A549 (cell line): ENCODE results near the gene MGMT. TPM values are rescaled to one million over a fixed set of nuclear protein-coding genes. Genes with fewer than 3 reads are reported as not detected.

Experiments used
- ATAC-seq, 2 experiments: fragments of 200-7000 bp in 1 of 2; fragments of >200 bp in 1 of 2; cut with Nextera tagmentation in 1 of 2; cut with Tn5 transposase in 1 of 2; 3 replicates each; pipeline versions ENCODE4 v1.8.0 to v1.9.1; 2018 to 2020; ENCODE audit warnings: mild to moderate bottlenecking in 1 of 2, moderate library complexity in 1 of 2
- CTCF ChIA-PET: fragments of 300-600 bp; sonication (Branson Sonifier 250); formaldehyde crosslinking; extraction: SDS; loops from one replicate; lab custom pipeline; 2021; ENCODE audit warnings: antibody characterized with exemption, inconsistent platforms; lab: Yijun Ruan, JAX
- POLR2A ChIA-PET: fragments of 350-600 bp; formaldehyde crosslinking; extraction: SDS; loops from one replicate; lab custom pipeline; 2021; ENCODE audit warnings: antibody characterized with exemption, inconsistent platforms; lab: Yijun Ruan, JAX
- DNase-seq, 2 experiments: peaks; one replicate each; pipeline versions ENCODE4 v3.0.0 to v3.0.0-alpha.2; 2011 to 2016; ENCODE audit warnings: low read depth in 1 of 2, low spot score in 1 of 2
- FAIRE-seq: peaks from 2 replicates; lab custom pipeline; 2011; peaks lifted over from hg19 to GRCh38; lab: Jason Lieb, UNC
- H3K27ac ChIP-seq, 2 experiments: fragments of >200 bp; sonication (Bioruptor Twin); formaldehyde crosslinking; 3 replicates each; pipeline ENCODE4 v1.5.1; 2016 to 2017
- H3K4me1 ChIP-seq: fragments of >200 bp; sonication (Bioruptor Twin); formaldehyde crosslinking; 3 replicates; pipeline ENCODE4 v1.6.1; 2016
- H3K4me2 ChIP-seq: fragments of >200 bp; sonication (Bioruptor Twin); formaldehyde crosslinking; 3 replicates; pipeline ENCODE4 v1.6.1; 2016
- H3K4me3 ChIP-seq: fragments of >200 bp; sonication (Bioruptor Twin); formaldehyde crosslinking; 3 replicates; pipeline ENCODE4 v1.5.1; 2016
- H3K9me3 ChIP-seq: fragments of >200 bp; sonication (Bioruptor Twin); formaldehyde crosslinking; 3 replicates; pipeline ENCODE4 v1.6.1; 2016
- ATOH8 ChIP-seq: fragments of 250-450 bp; sonication (Bioruptor Pico); IDR thresholded peaks from 2 replicates; pipeline ENCODE4 v1.5.0; 2020; ENCODE audit warnings: low read depth, mild to moderate bottlenecking, moderate library complexity
- BCL3 ChIP-seq: fragments of >200 bp; sonication (Bioruptor Twin); formaldehyde crosslinking; IDR thresholded peaks from 3 replicates; pipeline ENCODE4 v1.6.1; 2016
- CTCF ChIP-seq: fragments of >200 bp; sonication (Bioruptor Twin); formaldehyde crosslinking; IDR thresholded peaks from 3 replicates; pipeline ENCODE4 v1.5.1; 2016
- ELK1 ChIP-seq: fragments of 150-350 bp; IDR thresholded peaks from 2 replicates; pipeline ENCODE4 v1.6.1; 2014; ENCODE audit warnings: low read depth, mild to moderate bottlenecking, low read length
- EP300 ChIP-seq, 2 experiments: fragments of >200 bp; sonication (Bioruptor Twin); formaldehyde crosslinking; IDR thresholded peaks; 2 replicates in 1 of 2; 3 replicates in 1 of 2; pipeline ENCODE4 v1.6.1; 2016 to 2017
- FOSB ChIP-seq: fragments of 250-450 bp; sonication (Bioruptor Pico); IDR thresholded peaks from 2 replicates; pipeline ENCODE4 v1.5.0; 2020; ENCODE audit warnings: mild to moderate bottlenecking, moderate library complexity
- FOSL2 ChIP-seq, 2 experiments: fragments of 450-650 bp in 1 of 2; fragments of >200 bp in 1 of 2; sonication (Bioruptor Twin) in 1 of 2; formaldehyde crosslinking; IDR thresholded peaks; 2 replicates each; pipeline versions ENCODE4 v1.5.0 to v1.6.1; 2016 to 2020; ENCODE audit warnings: mild to moderate bottlenecking in 1 of 2, moderate library complexity in 1 of 2
- HOXB13 ChIP-seq: fragments of 250-450 bp; sonication (Bioruptor Pico); IDR thresholded peaks from 2 replicates; pipeline ENCODE4 v1.5.0; 2020; ENCODE audit warnings: low read depth, mild to moderate bottlenecking, moderate library complexity
- KDM1A ChIP-seq: fragments of 200-600 bp; sonication (generic); IDR thresholded peaks from 2 replicates; pipeline ENCODE4 v1.6.1; 2016; ENCODE audit warnings: low read depth, mild to moderate bottlenecking
- MYC ChIP-seq: IDR thresholded peaks from 2 replicates; pipeline ENCODE4 v1.6.1; 2012; ENCODE audit warnings: mild to moderate bottlenecking, inconsistent platforms, low read length, improper control_type of control experiment, borderline replicate concordance
- NPAS2 ChIP-seq: fragments of 250-450 bp; sonication (Bioruptor Pico); IDR thresholded peaks from 2 replicates; pipeline ENCODE4 v1.8.0; 2022; ENCODE audit warnings: mild to moderate bottlenecking, moderate library complexity, borderline replicate concordance
- PHF8 ChIP-seq: fragments of 200-600 bp; sonication (generic); IDR thresholded peaks from 2 replicates; pipeline ENCODE4 v1.6.1; 2016; ENCODE audit warnings: low read depth, mild to moderate bottlenecking, antibody characterized with exemption, moderate library complexity, borderline replicate concordance
- REST ChIP-seq: fragments of 200-600 bp; sonication (generic); IDR thresholded peaks from 2 replicates; pipeline ENCODE4 v1.6.1; 2016; ENCODE audit warnings: antibody characterized with exemption, mild to moderate bottlenecking, moderate library complexity
- RFX5 ChIP-seq: fragments of 450-650 bp; IDR thresholded peaks from 2 replicates; pipeline ENCODE4 v1.7.1; 2014; ENCODE audit warnings: antibody characterized with exemption, mild to moderate bottlenecking, moderate library complexity
- ZNF302 ChIP-seq: fragments of 250-450 bp; sonication (Bioruptor Pico); IDR thresholded peaks from 2 replicates; pipeline ENCODE4 v1.9.0; 2021; ENCODE audit warnings: inconsistent platforms, mild to moderate bottlenecking, moderate library complexity
- ZSCAN20 ChIP-seq: fragments of 250-450 bp; sonication (Bioruptor Pico); IDR thresholded peaks from 2 replicates; pipeline ENCODE4 v1.8.0; 2022; ENCODE audit warnings: mild to moderate bottlenecking, moderate library complexity
- WGBS: methylation state at CpG from one replicate; pipeline ENCODE4 v1.1.6; 2017; ENCODE audit errors: missing lambda C conversion rate; 5-methylcytosine and 5-hydroxymethylcytosine counted together
- polyA plus RNA-seq, 4 experiments: library from polyadenylated mRNA; depleted of rRNA in 3 of 4; stranded (reverse); fragments of >200 nt; fragmentation: RNase III in 1 of 4; extraction: RNeasy Plus Mini Kit Qiagen cat#74134 plus additional on column Dnase treatment in 1 of 4; gene quantifications; 2 replicates in 3 of 4; 3 replicates in 1 of 4; pipeline ENCODE4 v1.2.3, GENCODE V29; 2011 to 2017

The MGMT gene
- polyA plus RNA-seq, 2 of the 4 experiments (the other 2 are of a cell fraction): 4.9 to 5.2 TPM

- no peak for TF ChIP-seq CTCF
These were observed 179.9 kb downstream of the MGMT start (continued) for GRCh38 chr10:129646973-129647372.

GRCh38 chr10:129647590-129647989 lies 180.5 kb downstream of the MGMT start:
- DNase-seq (no peak), FAIRE-seq (no peak), ATAC-seq (no peak)
- no peak overlapping the region for H3K4me3 ChIP-seq
- 32% methylated on average over 4 of the region's 4 CpGs for WGBS
- TF ChIP-seq FOSL2 (IDR thresholded peaks at IDR 0.05) (no peak), FOSL2 (CRISPR knock-in tag; IDR thresholded peaks at IDR 0.05) (no peak), EP300 (IDR thresholded peaks at IDR 0.05) (no peak), HOXB13 (CRISPR knock-in tag) (no peak), ATOH8 (CRISPR knock-in tag) (no peak), NPAS2 (CRISPR knock-in tag) (no peak), RFX5 (0 out of 2 replicates have a peak, but pooled peaks have one; percentile 40), PHF8 (no peak)
- ChIA-PET CTCF (no interaction called here), POLR2A (no interaction called here)
- no peaks in the 10 kb centered on the region for H3K4me1 ChIP-seq
- H3K4me2 ChIP-seq: no peak overlapping the region
- H3K9me3 ChIP-seq: no peaks in the 10 kb centered on the region
- H3K27ac ChIP-seq: no peak overlapping the region

GRCh38 chr10:129648856-129649255 lies 181.8 kb downstream of the MGMT start:
- DNase-seq (no peak), ATAC-seq (no peak)
- no peak overlapping the region for H3K4me3 ChIP-seq
- no peak overlapping the region for H3K4me2 ChIP-seq
- POLR2A ChIA-PET: no interaction called here
- no peak for TF ChIP-seq ZSCAN20
- no peak for TF ChIP-seq BCL3
- TF ChIP-seq, all 56 proteins: peak for 0
- 29% methylated on average over 6 of the region's 6 CpGs for WGBS
- CTCF ChIA-PET: no interaction called here
- H3K27ac ChIP-seq: no peak overlapping the region
- FAIRE-seq: no peak
- no peaks in the 10 kb centered on the region for H3K4me1 ChIP-seq
- H3K9me3 ChIP-seq: no peaks in the 10 kb centered on the region

GRCh38 chr10:129652021-129652420 lies 185.0 kb downstream of the MGMT start:
- H3K9me3 ChIP-seq: no peaks in the 10 kb centered on the region
- ChIA-PET CTCF (no interaction called here), POLR2A (no interaction called here)
- H3K4me1 ChIP-seq: no peaks in the 10 kb centered on the region
- FAIRE-seq (no peak), DNase-seq (no peak), ATAC-seq (no peak)
- WGBS: 42% methylated on average over 11 of the region's 15 CpGs
- H3K4me2 ChIP-seq: no peak overlapping the region
- TF ChIP-seq KDM1A: no peak
- no peak overlapping the region for H3K27ac ChIP-seq
- H3K4me3 ChIP-seq: no peak overlapping the region

GRCh38 chr10:129652521-129653201 lies 185.6 kb downstream of the MGMT start:
- H3K9me3 ChIP-seq: no peaks in the 10 kb centered on the region
- no peaks in the 10 kb centered on the region for H3K4me1 ChIP-seq
- ChIA-PET CTCF (no interaction called here), POLR2A (no interaction called here)
- H3K4me3 ChIP-seq: no peak overlapping the region
- no peak for FAIRE-seq
- H3K27ac ChIP-seq: no peak overlapping the region
- 41% methylated on average over 8 of the region's 22 CpGs for WGBS
- H3K4me2 ChIP-seq: no peak overlapping the region
- DNase-seq: no peak
- ATAC-seq: no peak
- TF ChIP-seq REST (no peak), FOSB (CRISPR knock-in tag) (no peak), ATOH8 (CRISPR knock-in tag) (no peak), MYC (no peak), ELK1 (no peak), PHF8 (no peak), ZNF302 (CRISPR knock-in tag) (no peak)
